Esophagus muscularis mucosa (tissue), 4 donors: ENCODE results near the gene MASTL. TPM values are rescaled to one million over a fixed set of nuclear protein-coding genes. Genes with fewer than 3 reads are reported as not detected.

Source experiments
- DNase-seq: peaks from one replicate; pipeline ENCODE4 v3.0.0-alpha.2; 2017; ENCODE audit errors: extremely low spot score
- H3K27ac ChIP-seq, 4 donors: fragments of 200-600 bp; sonication (generic); replicated peaks in 1 of 4; 1 replicate in 3 of 4; 2 replicates in 1 of 4; pipeline ENCODE4 v1.5.1; 2016 to 2019; ENCODE audit warnings: mild to moderate bottlenecking in 1 of 4
- H3K27me3 ChIP-seq, 4 donors: fragments of 200-600 bp; sonication (generic); one replicate each; pipeline versions ENCODE4 v1.5.1 to v1.6.0; 2016 to 2019
- H3K36me3 ChIP-seq, 4 donors: fragments of 200-600 bp; sonication (generic); one replicate each; pipeline ENCODE4 v1.5.1; 2016 to 2019
- H3K4me1 ChIP-seq, 4 donors: fragments of 200-600 bp; sonication (generic); one replicate each; pipeline ENCODE4 v1.5.1; 2016 to 2019
- H3K4me3 ChIP-seq, 4 donors: fragments of 200-600 bp; sonication (generic); 1 replicate in 2 of 4; 2 replicates in 2 of 4; pipeline ENCODE4 v1.5.1; 2016 to 2019; ENCODE audit warnings: mild to moderate bottlenecking in 4 of 4, moderate library complexity in 1 of 4
- H3K9me3 ChIP-seq, 4 donors: fragments of 200-600 bp; sonication (generic); 1 replicate in 3 of 4; 2 replicates in 1 of 4; pipeline ENCODE4 v1.5.1; 2016 to 2019
- CTCF ChIP-seq, 3 experiments: fragments of 200-600 bp in 2 of 3; fragments of 450-650 bp in 1 of 3; sonication (generic) in 2 of 3; IDR thresholded peaks; one replicate each; pipeline ENCODE4 v1.5.1; 2017 to 2019; ENCODE audit warnings: antibody characterized with exemption in 3 of 3, mild to moderate bottlenecking in 2 of 3, moderate library complexity in 1 of 3
- EP300 ChIP-seq: sonication (generic); formaldehyde crosslinking; IDR thresholded peaks from one replicate; pipeline ENCODE4 v1.6.1; 2017; ENCODE audit warnings: antibody characterized with exemption
- POLR2A ChIP-seq: fragments of 450-650 bp; IDR thresholded peaks from one replicate; pipeline ENCODE4 v1.6.1; 2017; ENCODE audit warnings: antibody characterized with exemption, moderate library complexity, mild to moderate bottlenecking, low read depth
- POLR2AphosphoS5 ChIP-seq, 2 donors: sonication (generic); formaldehyde crosslinking; IDR thresholded peaks; one replicate each; pipeline ENCODE4 v1.6.1; 2017; ENCODE audit warnings: antibody characterized with exemption in 2 of 2
- WGBS: methylation state at CpG from one replicate; pipeline ENCODE4 v1.1.5; 2018; 5-methylcytosine and 5-hydroxymethylcytosine counted together
- intact Hi-C: fragments of 100-400 bp; cut with DNase I; formaldehyde crosslinking; loops from one replicate; pipeline ENCODE4 v1.15.1; 2023
- total RNA-seq, 4 donors: library from RNA; depleted of rRNA; stranded (reverse); fragments of >200 nt; gene quantifications; one replicate each; pipeline versions ENCODE4 v1.1.0 to v1.2.1, GENCODE V29; 2016

Gene MASTL
- total RNA-seq, 4 donors from 2014 or later: 3.0 to 6.2 (median 4.1) TPM

GRCh38 chr10:27145937-27146336, 9.2 kb upstream of the MASTL start:
- intact Hi-C loops: no loop called here
- H3K9me3 ChIP-seq: no peaks in the 10 kb centered on the region
- no peak overlapping the region for H3K27ac ChIP-seq
- H3K4me3 ChIP-seq: no peak overlapping the region
- TF ChIP-seq CTCF (IDR thresholded peaks at IDR 0.05) (no peak), POLR2A (no peak), EP300 (no peak), POLR2AphosphoS5 (IDR thresholded peaks at IDR 0.05) (no peak)
- peaks cover 39 to 80% (median 71%) of the 10 kb centered on the region in 4 donors for H3K36me3 ChIP-seq
- no peak for DNase-seq
- peaks cover 0 to 16% (median 7%) of the 10 kb centered on the region in 4 donors for H3K4me1 ChIP-seq
- H3K27me3 ChIP-seq: no peaks in the 10 kb centered on the region

GRCh38 chr10:27147701-27148100, 7.5 kb upstream of the MASTL start:
- H3K27ac ChIP-seq: no peak overlapping the region
- no peaks in the 10 kb centered on the region for H3K27me3 ChIP-seq
- no peak overlapping the region for H3K4me3 ChIP-seq
- H3K9me3 ChIP-seq: no peaks in the 10 kb centered on the region
- WGBS: 66% methylated on average over 5 of the region's 5 CpGs
- peaks cover 39 to 62% (median 58%) of the 10 kb centered on the region in 4 donors for H3K36me3 ChIP-seq
- peaks cover 8 to 28% (median 20%) of the 10 kb centered on the region in 4 donors for H3K4me1 ChIP-seq
- intact Hi-C loops: no loop called here
- TF ChIP-seq CTCF (IDR thresholded peaks at IDR 0.05) (no peak), POLR2AphosphoS5 (IDR thresholded peaks at IDR 0.05) (no peak), POLR2A (no peak), EP300 (no peak)
- DNase-seq: no peak

DNA sequence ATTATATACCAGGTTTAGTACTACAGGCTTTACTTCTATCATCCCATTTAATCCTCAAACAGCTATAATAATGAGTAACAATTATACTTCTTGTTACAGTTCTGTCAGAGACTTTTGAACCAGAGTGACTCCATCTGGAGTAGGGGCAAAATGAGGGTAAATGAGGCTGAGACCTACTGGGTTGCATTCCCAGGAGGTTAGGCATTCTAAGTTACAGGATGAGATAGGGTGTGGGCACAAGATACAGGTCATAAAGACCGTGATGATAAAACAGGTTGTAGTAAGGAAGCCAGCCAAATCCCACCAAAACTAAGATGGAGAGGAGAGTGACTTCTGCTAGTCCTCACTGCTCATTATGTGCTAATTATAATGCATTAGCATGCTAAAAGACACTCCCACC, 4.9 kb upstream of the MASTL start:
- H3K36me3 ChIP-seq: peaks cover 29 to 37% (median 34%) of the 10 kb centered on the region in 4 donors
- TF ChIP-seq EP300 (no peak), CTCF (IDR thresholded peaks at IDR 0.05) (no peak), POLR2A (no peak), POLR2AphosphoS5 (IDR thresholded peaks at IDR 0.05) (no peak)
- no peak overlapping the region for H3K27ac ChIP-seq
- H3K4me3 ChIP-seq: no peak overlapping the region
- peaks cover 16 to 33% (median 28%) of the 10 kb centered on the region in 4 donors for H3K4me1 ChIP-seq
- no peaks in the 10 kb centered on the region for H3K27me3 ChIP-seq
- intact Hi-C loops: loop anchor here (5.0 kb wide), 1 partner anchor 92 kb away; the partner anchor contains the start of gene ACBD5
- no peak for DNase-seq
- 100% methylated on average over 1 of the region's 1 CpG for WGBS
- H3K9me3 ChIP-seq: no peaks in the 10 kb centered on the region

- intact Hi-C loops: loop anchor here (5.0 kb wide), 1 partner anchor 90 kb away; the partner anchor contains the start of gene ACBD5
- no peak for TF ChIP-seq EP300
- no peak for TF ChIP-seq POLR2A
- TF ChIP-seq POLR2AphosphoS5 (IDR thresholded peaks at IDR 0.05): no peak
- no peak for TF ChIP-seq CTCF (IDR thresholded peaks at IDR 0.05)
- H3K4me1 ChIP-seq: peaks cover 16 to 48% (median 44%) of the 10 kb centered on the region in 4 donors
These were observed 2.5 kb upstream of the MASTL start for GRCh38 chr10:27152687-27153086.

GRCh38 chr10:27153329-27153728, 1.8 kb upstream of the MASTL start:
- Histone ChIP-seq H3K9me3 (no peaks in the 10 kb centered on the region), H3K27ac (peak overlapping the region; percentile 98 to 100 (median 98)), H3K4me1 (peaks cover 16 to 48% (median 43%) of the 10 kb centered on the region in 4 donors), H3K36me3 (peaks cover 6% of the 10 kb centered on the region in 4 donors), H3K27me3 (no peaks in the 10 kb centered on the region), H3K4me3 (peak overlapping the region; percentile 74 to 80 (median 80))
- TF ChIP-seq EP300 (no peak), POLR2A (no peak), POLR2AphosphoS5 (IDR thresholded peaks at IDR 0.05) (no peak), CTCF (IDR thresholded peaks at IDR 0.05) (no peak)
- WGBS: 5% methylated on average over 6 of the region's 6 CpGs
- DNase-seq: no peak
- intact Hi-C loops: loop anchor here (5.0 kb wide), 1 partner anchor 89 kb away; the partner anchor contains the start of gene ACBD5

More at GRCh38 chr10:27152687-27153086, 2.5 kb upstream of the MASTL start:
- Histone ChIP-seq H3K36me3 (peaks cover 12% of the 10 kb centered on the region in 4 donors), H3K27me3 (no peaks in the 10 kb centered on the region), H3K4me3 (peak overlapping the region; percentile 74 to 80 (median 80)), H3K27ac (no peak overlapping the region), H3K9me3 (no peaks in the 10 kb centered on the region)
- no peak for DNase-seq
